Astrocyte of the spinal cord (primary cell): Measurements from ENCODE around the gene TGM4.

ENCODE experiments used
- DNase-seq: peaks from one replicate; pipeline ENCODE4 v3.0.0; 2011; ENCODE audit warnings: low read depth, low spot score
- H3K4me3 ChIP-seq: 2 replicates; pipeline ENCODE4 v1.5.1; 2011; ENCODE audit warnings: low read depth, mild to moderate bottlenecking, low read length, moderate library complexity
- in situ Hi-C: cut with HindIII; loops from 2 replicates; pipeline ENCODE4 v1.10.0; 2017; ENCODE audit warnings: low sequenced_read_pairs
- TF ChIP-seq, protein P1 (sequence below): IDR thresholded peaks from 2 replicates; pipeline ENCODE4 v1.5.1; 2012; ENCODE audit warnings: low read depth, mild to moderate bottlenecking, low read length, inconsistent platforms

Gene TGM4

DNA sequence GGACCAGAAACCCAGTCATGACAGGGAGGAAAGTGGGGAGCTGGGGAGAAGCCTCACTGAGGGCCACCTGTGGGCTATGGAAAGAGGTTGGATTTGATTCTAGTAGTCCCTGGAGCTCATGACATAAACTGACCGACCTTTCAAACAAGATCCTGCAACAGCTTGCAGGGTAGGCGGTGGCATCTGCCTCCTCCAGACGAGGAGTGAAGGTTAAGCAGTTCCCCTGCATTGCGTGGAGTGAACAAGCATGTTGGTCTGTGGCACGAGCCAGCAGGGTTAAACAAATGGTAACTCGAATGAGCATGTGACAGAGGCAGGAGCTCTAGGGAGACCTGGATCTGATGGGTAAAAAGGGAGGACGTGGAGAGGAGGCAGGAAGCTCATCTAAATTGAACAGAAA, 12.7 kb downstream of the TGM4 start:
- no peak for DNase-seq
- H3K4me3 ChIP-seq: no peak overlapping the region
- TF ChIP-seq, protein P1, sequence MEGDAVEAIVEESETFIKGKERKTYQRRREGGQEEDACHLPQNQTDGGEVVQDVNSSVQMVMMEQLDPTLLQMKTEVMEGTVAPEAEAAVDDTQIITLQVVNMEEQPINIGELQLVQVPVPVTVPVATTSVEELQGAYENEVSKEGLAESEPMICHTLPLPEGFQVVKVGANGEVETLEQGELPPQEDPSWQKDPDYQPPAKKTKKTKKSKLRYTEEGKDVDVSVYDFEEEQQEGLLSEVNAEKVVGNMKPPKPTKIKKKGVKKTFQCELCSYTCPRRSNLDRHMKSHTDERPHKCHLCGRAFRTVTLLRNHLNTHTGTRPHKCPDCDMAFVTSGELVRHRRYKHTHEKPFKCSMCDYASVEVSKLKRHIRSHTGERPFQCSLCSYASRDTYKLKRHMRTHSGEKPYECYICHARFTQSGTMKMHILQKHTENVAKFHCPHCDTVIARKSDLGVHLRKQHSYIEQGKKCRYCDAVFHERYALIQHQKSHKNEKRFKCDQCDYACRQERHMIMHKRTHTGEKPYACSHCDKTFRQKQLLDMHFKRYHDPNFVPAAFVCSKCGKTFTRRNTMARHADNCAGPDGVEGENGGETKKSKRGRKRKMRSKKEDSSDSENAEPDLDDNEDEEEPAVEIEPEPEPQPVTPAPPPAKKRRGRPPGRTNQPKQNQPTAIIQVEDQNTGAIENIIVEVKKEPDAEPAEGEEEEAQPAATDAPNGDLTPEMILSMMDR: no peak
- in situ Hi-C loops: no loop called here

DNA sequence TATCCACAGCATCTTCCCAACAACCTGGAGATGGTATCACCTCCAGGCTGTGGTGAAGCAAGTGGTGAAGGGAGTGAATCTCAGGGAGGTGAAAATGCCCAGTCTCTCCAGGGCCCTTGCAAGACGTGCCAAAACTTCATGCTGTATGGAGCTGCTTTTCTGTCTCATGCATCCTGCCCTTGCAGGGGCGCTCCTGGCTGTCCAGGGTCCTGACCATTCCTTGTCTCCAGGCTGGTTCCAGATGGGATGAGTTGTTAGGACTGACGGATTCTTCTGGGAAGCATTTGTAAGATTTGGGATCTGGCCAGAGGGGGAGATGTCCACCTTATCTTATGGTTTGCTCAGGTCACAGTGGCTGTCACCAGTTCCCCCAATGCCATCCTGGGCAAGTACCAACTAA, 15.8 kb downstream of the TGM4 start:
- in situ Hi-C loops: no loop called here
- no peak for DNase-seq
- no peak overlapping the region for H3K4me3 ChIP-seq
- TF ChIP-seq, protein P1: no peak

- in situ Hi-C loops: no loop called here
- TF ChIP-seq, protein P1: no peak
- DNase-seq: no peak
- H3K4me3 ChIP-seq: no peak overlapping the region
Observed at GRCh38 chr3:44890852-44891251, 16.4 kb downstream of the TGM4 start.

- TF ChIP-seq, protein P1: no peak
- H3K4me3 ChIP-seq: no peak overlapping the region
- in situ Hi-C loops: no loop called here
- peak; percentile 29 for DNase-seq
Observed at GRCh38 chr3:44892689-44893088, 18.3 kb downstream of the TGM4 start.

DNA sequence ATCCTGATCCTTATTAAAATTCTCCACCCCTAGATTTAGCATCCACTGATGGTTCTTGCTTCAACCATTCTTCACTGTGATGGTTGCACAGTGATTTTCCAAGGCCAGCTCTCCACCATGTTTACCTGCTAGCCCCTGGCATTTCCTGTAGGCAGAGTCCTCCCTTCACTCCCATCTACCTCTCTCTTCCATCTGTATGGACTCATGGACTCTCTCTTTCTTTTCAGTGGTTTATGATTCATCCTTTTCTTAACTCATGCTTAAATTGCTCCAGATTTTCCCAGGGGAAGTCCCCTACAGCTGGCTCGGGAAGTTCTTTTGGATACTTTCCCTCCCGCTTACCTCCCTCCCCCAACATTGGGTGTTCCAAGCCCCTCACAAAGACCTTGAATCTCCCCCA, 18.7 kb downstream of the TGM4 start:
- TF ChIP-seq, protein P1: no peak
- no peak overlapping the region for H3K4me3 ChIP-seq
- in situ Hi-C loops: no loop called here
- peak; percentile 77 for DNase-seq

DNA sequence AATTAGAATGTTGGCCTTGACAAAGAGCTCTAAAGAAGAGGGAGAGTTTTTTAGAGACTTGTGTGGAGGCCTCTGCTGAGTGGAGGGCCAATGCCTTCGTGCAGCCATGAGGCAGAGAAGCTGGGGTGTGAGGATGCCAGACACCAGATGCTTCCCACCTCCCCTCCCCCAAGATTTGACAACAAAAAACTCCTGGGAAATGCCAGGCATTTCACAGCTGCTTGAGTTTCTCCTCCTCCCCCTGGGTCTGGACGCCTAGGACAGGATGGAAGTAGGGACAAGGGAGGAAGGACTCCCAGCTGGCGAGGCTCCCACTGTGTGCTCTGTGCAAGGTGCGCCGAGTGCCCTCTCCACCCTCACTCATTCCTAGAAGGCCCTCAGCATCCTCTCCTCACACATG, 20.1 kb downstream of the TGM4 start:
- no peak for DNase-seq
- H3K4me3 ChIP-seq: no peak overlapping the region
- TF ChIP-seq, protein P1: no peak
- in situ Hi-C loops: no loop called here

DNA sequence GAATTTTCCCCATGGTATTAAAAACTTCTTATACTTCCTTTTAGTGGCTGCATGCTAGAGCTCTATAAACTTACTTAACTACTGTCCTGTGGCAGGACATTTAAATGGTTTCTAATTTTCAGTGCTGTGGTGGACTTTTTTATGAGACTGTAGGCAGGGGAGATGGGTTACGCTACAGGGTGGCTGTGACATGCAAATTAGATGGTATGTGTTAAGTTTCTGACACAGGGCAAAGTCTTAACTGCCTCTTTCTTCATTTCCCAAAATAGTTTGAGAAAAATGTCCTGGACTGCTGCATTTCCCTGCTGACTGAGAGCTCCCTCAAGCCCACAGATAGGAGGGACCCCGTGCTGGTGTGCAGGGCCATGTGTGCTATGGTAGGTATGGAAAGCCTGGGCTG, 22.0 kb downstream of the TGM4 start:
- TF ChIP-seq, protein P1: no peak
- in situ Hi-C loops: no loop called here
- no peak overlapping the region for H3K4me3 ChIP-seq
- no peak for DNase-seq
